Stimulated activated CD4-positive, alpha-beta T cell treated with anti-CD3 and anti-CD28 coated beads, Interleukin-15, amount 100 ng/mL, for 48 hours (primary cell): ENCODE data around the gene CISTR.
"Not testable (repeated sequence)": the region's sequence is repeated elsewhere in the genome, so short reads cannot be mapped to it uniquely, and the experiment has no call there.

Experiments
- DNase-seq, 2 donors: peaks; one replicate each; pipeline ENCODE4 v3.0.0-alpha.2; 2020; ENCODE audit warnings: low read depth in 2 of 2

Gene CISTR

GRCh38 chr12:53751336-53752191 is at the start of gene CISTR:
CISTR (minus strand) TSS chr12:53751979.
- no peak for DNase-seq

DNA sequence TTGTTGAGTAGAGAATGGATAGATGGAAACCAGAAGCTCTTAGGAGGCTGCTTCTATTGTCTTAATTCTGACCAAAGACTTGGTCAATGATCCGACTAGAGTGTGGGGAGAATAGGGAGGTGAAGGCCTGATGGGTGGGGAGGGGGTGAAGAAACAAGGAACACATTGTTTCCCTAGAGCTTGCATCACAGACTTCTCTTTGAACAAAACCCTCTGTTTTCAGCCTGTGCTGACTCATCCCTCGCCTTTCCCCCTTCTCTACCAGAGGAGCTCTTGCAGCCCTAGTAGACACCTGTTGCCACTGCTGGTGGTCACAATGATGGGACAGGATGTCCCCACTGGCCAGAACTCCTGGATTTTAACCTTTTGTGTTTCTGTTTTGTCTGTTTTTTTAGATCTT is 46.8 kb upstream of the CISTR start:
- no peak for DNase-seq

DNA sequence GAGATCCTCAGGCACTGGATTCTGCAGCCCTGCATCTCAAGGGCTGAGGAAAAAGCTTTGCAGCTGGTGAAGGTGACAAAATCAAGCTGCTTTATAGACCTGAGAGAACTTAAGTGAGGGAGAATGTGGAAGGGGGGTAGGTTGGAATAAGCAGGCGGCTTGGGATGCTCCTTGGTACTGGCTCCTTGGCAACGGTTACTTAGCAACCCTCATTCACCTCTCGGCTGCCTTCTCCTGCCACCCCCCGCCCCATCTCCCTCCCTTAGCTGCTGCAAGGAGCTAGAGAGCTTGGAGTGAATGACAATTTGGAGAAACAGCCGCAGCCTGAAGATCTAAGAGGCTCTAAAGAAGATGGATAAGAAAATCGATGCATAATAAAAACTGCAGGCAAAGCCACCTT is 44.1 kb upstream of the CISTR start:
- DNase-seq, result no peak

GRCh38 chr12:53793221-53793620 is 41.4 kb upstream of the CISTR start:
- no peak for DNase-seq

DNA sequence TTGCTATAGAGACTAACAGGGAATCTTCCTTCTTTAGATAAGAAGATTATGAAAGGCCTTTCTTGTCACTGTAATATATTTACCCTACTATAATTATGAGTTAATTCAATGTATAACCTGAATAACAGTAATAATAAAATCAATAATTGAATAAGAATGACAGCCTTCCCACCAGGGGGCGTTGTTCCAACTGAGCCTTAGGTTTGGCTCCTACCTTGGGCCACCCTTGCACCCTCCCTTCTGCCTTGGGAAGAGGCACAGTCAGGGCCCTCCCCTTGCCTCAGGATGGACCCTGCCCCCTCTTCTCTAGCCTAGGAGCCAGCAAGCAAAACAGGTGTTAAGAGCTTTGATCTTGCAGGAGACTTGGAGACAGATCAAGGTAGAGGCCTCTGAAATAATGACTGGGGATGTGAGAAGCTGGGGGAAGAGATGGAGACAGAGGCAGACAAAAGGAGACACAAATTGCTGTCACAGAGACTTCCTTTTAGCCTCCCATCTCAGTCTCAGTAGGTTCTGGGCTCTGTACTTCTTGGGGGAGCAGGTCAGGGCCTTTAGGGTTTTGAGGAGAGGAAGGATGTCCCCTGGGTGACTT is 40.1 kb upstream of the CISTR start:
- peak in 1 of 2 donors; percentile 22 for DNase-seq

DNA sequence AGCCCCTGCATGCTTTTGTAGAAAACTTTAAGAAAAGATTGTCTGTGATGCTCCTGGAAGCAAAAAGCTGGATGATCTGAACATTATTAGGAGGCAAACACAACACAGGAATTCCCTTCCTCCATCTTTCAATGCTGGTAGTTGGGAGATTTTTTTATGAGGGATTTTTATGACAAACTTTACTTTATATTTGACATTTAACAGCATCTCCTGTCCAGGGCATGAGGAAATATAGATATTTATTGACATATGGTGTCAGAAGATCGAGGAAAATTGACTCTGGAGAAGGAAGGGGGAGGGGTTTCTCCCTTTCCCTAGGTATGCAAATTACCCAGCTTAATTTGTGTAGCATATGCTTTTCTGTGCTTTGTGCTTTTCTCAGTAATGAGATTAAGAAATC is 37.8 kb upstream of the CISTR start:
- DNase-seq, result no peak

DNA sequence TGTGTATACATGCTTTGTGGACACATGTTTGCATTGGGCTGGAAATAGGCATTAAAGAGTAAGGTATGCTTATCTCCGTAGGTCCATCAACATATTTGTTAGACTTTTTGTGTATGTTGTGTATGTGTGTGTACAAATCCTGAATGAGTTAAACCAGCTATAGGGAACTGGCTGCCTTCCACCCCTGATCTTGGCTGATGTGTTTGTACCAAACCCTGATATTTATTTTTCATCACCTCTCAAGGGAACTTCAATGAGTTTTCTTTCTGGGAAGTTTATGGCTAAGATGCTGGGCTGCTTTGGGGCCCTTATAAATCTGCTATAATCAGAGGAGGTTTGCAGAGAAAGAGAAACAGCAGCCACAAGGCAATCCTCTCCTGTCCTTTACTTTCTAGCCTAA is 37.1 kb upstream of the CISTR start:
- DNase-seq, result no peak

GRCh38 chr12:53786411-53786810 is 34.6 kb upstream of the CISTR start:
- no peak for DNase-seq

GRCh38 chr12:53785161-53785560 is 33.4 kb upstream of the CISTR start:
- DNase-seq, result no peak

- no peak for DNase-seq
Measured at GRCh38 chr12:53782093-53782703, 30.4 kb upstream of the CISTR start.

DNA sequence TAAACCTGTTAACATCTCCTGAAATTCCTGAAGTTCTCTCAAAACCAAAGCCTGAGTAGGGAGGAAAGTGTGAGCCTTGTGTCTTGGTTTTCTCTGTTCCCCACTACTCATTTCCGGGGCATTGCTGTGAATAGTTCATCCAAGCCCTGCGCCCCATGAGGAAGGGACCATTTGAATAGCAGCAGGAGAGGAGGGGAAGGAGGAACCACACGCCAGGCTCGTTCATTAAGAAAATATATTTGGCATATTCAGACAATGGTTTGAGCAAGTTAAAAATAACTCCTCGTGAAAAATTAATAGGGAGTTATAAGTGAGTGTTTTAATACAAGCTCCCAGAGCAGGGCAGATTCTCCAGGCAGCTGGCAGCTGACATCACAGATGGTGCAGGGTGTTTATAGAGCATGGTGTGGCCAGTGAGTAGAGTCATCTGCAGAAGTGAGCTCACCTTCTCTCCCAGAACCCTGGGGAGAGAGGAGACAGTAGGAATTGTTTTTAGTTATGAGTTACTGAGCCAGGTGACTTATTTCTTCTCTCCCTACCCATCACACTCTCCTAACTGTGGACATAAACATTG is 29.5 kb upstream of the CISTR start:
- DNase-seq, result no peak

DNA sequence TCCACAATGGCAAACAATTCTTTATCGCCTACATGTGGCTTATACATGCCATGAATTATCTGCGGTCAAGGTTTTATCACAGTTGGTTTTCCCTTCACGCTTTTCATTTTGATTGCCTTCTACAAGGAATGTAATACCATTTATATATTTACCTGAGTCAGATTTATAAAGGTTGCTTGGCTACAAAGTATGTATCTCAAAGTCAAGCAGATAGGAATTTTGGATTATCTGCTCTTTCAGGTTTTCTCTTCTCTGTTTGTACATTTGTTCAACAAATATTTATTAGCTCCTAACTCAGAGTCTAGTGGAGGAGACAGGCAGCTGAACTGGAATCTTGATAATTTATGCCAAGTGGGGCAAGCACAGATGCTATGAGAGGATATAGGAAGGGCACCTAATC is 28.5 kb upstream of the CISTR start:
- no peak for DNase-seq

GRCh38 chr12:53779679-53780078 is 27.9 kb upstream of the CISTR start:
- not testable (repeated sequence) for DNase-seq

GRCh38 chr12:53777936-53778644 is 26.3 kb upstream of the CISTR start:
- no peak for DNase-seq

GRCh38 chr12:53777412-53777811 is 25.6 kb upstream of the CISTR start:
- no peak for DNase-seq

DNA sequence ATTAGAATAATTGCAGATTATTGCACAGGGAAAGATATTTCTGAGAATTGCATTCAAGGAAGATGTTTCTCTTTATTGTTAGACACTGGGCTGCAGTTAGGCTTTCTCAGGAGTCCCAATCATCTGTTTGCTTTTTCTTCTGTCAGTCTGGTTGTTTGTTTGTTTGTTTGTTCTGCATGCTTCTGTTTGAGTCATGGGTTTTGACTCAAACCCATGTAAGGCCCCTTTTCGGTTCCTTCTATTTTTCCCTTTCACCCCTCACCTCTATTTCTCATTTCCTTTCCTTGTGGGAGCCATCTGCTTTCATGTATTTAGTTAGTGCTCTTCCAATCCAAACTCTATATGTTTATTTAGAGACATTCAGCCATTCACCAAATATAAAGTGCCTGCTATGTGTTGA is 25.1 kb upstream of the CISTR start:
- no peak for DNase-seq

GRCh38 chr12:53775478-53776145 is 23.8 kb upstream of the CISTR start:
- DNase-seq, result no peak

- DNase-seq, result no peak
Measured at GRCh38 chr12:53770281-53770680, 18.5 kb upstream of the CISTR start.

DNA sequence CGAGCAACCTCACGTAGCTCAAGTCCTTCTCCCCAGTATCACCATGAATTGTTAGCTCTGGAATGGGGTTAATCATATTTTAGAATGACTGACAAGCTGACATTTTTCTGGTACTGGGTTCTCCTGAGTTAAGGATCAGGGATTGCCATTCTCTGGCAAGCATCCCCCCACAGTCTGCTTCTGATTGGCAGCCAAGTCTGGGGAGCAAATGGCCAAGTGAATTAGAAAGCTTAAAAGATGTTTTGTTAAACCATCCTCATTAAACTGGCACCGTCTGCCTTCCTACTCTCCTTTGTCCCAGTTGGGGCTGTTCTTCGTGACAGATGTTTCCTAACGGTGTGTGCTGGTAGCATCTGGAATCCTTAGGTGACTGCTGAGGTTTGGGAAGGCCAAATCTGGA is 17.2 kb upstream of the CISTR start:
- DNase-seq, result no peak

GRCh38 chr12:53766881-53767280 is 15.1 kb upstream of the CISTR start:
- no peak for DNase-seq

DNA sequence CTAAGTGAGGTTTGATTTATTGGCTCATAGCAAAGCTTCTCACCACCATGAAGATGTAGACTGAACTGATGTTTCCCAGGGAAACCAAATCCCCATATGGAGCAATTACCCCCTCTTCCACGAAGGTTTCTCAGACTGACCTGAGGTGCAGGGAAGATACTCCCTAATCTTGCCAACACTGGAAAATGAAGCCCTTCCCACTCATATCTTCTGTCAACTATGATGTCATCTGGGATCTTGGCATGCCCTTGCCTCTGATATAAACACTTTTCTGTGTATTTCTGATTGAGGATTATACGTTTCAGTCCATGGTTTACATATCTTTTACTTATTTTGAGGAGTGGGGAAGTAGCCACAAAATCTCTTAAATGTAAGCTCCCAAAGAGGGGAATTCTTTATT is 14.1 kb upstream of the CISTR start:
- no peak for DNase-seq

- no peak for DNase-seq
Measured at GRCh38 chr12:53764615-53765014, 12.8 kb upstream of the CISTR start.
